Karpas-422 (cell line): ENCODE measurements around the gene VSIG4. TPM values are rescaled to one million over a fixed set of nuclear protein-coding genes. Genes with fewer than 3 reads are reported as not detected.

Source experiments
- total RNA-seq: library from RNA; depleted of rRNA; stranded (reverse); fragments of >200 nt; shearing (Covaris generic); gene quantifications from 2 replicates; pipeline ENCODE4 v1.2.3, GENCODE V29; 2014; ENCODE audit warnings: low replicate concordance; rRNA removed

Gene VSIG4
- total RNA-seq, 1 experiment from 2014 or later = not detected

Other genes starting within 250 kb of the VSIG4 start
- gene HEPH, start 124.2 kb upstream of the VSIG4 start, total RNA-seq = not detected in 2 replicates